HG03565 (cell line): ENCODE data around the gene TMPRSS6.
A peak's percentile ranks its signal among the peaks of the same experiment; 100 is the strongest.

ENCODE experiments used
- ATAC-seq: cut with Tn5 transposase; IDR thresholded peaks from one replicate; pipeline ENCODE4 v1.9.1; 2021; ENCODE audit warnings: mild to moderate bottlenecking, moderate library complexity; ENCODE audit not compliant: unreplicated experiment

TMPRSS6 gene

GRCh38 chr22:37109242-37109917 is at the start of gene TMPRSS6:
TMPRSS6 (minus strand) TSS chr22:37109713; CDS start chr22:37103417, 6,296 bp downstream.
- no peak for ATAC-seq

GRCh38 chr22:37158963-37159290 is 49.4 kb upstream of the TMPRSS6 start:
- no peak for ATAC-seq

GRCh38 chr22:37157516-37158285 is 48.2 kb upstream of the TMPRSS6 start:
- ATAC-seq, result no peak

GRCh38 chr22:37156686-37157435 is 47.3 kb upstream of the TMPRSS6 start:
- ATAC-seq, result no peak

- ATAC-seq, result no peak
Observed at GRCh38 chr22:37155971-37156370, 46.5 kb upstream of the TMPRSS6 start.

- no peak for ATAC-seq
Observed at GRCh38 chr22:37154925-37155712, 45.6 kb upstream of the TMPRSS6 start.

- no peak for ATAC-seq
Observed at GRCh38 chr22:37153901-37154300, 44.4 kb upstream of the TMPRSS6 start.

GRCh38 chr22:37151401-37151800 is 41.9 kb upstream of the TMPRSS6 start:
- ATAC-seq, result no peak

- no peak for ATAC-seq
Observed at GRCh38 chr22:37150701-37151100, 41.2 kb upstream of the TMPRSS6 start.

GRCh38 chr22:37148742-37149665 is 39.5 kb upstream of the TMPRSS6 start:
- ATAC-seq, result peak; percentile 6

- ATAC-seq, result no peak
Observed at GRCh38 chr22:37148031-37148651, 38.6 kb upstream of the TMPRSS6 start.

- ATAC-seq, result no peak
Observed at GRCh38 chr22:37147186-37147990, 37.9 kb upstream of the TMPRSS6 start.

- ATAC-seq, result no peak
Observed at GRCh38 chr22:37146507-37147180, 37.1 kb upstream of the TMPRSS6 start.

GRCh38 chr22:37146051-37146385 is 36.5 kb upstream of the TMPRSS6 start:
- no peak for ATAC-seq

- ATAC-seq, result no peak
Observed at GRCh38 chr22:37145180-37146050, 35.9 kb upstream of the TMPRSS6 start.

GRCh38 chr22:37144180-37144554 is 34.7 kb upstream of the TMPRSS6 start:
- ATAC-seq, result no peak

- ATAC-seq, result no peak
Observed at GRCh38 chr22:37141971-37142370, 32.5 kb upstream of the TMPRSS6 start.
